Testis (tissue), 3 donors: ENCODE measurements around the gene KCNAB1. TPM values are rescaled to one million over a fixed set of nuclear protein-coding genes. Genes with fewer than 3 reads are reported as not detected.
"Not testable (repeated sequence)": the region's sequence is repeated elsewhere in the genome, so short reads cannot be mapped to it uniquely, and the experiment has no call there.

ENCODE experiments used
- DNase-seq: peaks from one replicate; pipeline ENCODE4 v3.0.0-alpha.2; 2019
- H3K27ac ChIP-seq, 2 donors: fragments of 200-600 bp; sonication (generic); one replicate each; pipeline ENCODE4 v1.5.1; 2019
- H3K27me3 ChIP-seq: fragments of 200-600 bp; sonication (generic); one replicate; pipeline ENCODE4 v1.5.1; 2019
- H3K36me3 ChIP-seq: fragments of 200-600 bp; sonication (generic); one replicate; pipeline ENCODE4 v1.5.1; 2017; ENCODE audit warnings: low read depth; ENCODE audit errors: missing control alignments
- H3K4me1 ChIP-seq: fragments of 200-600 bp; sonication (generic); one replicate; pipeline ENCODE4 v1.5.1; 2019
- H3K4me3 ChIP-seq, 2 donors: fragments of 200-600 bp; sonication (generic); one replicate each; pipeline ENCODE4 v1.5.1; 2017 to 2019
- H3K9me3 ChIP-seq: fragments of 200-600 bp; sonication (generic); one replicate; pipeline ENCODE4 v1.5.1; 2017
- CTCF ChIP-seq, 3 experiments: fragments of 450-650 bp in 2 of 3; fragments of 200-600 bp in 1 of 3; sonication (generic) in 1 of 3; IDR thresholded peaks; one replicate each; pipeline ENCODE4 v1.5.1; 2016 to 2019; ENCODE audit warnings: antibody characterized with exemption in 3 of 3, mild to moderate bottlenecking in 2 of 3, moderate library complexity in 1 of 3
- POLR2A ChIP-seq: fragments of 450-650 bp; IDR thresholded peaks from one replicate; pipeline ENCODE4 v1.6.1; 2017; ENCODE audit warnings: antibody characterized with exemption, mild to moderate bottlenecking, moderate library complexity
- WGBS, 2 donors: methylation state at CpG; one replicate each; pipeline ENCODE4 v1.1.5; 2018; 5-methylcytosine and 5-hydroxymethylcytosine counted together
- intact Hi-C: fragments of 100-400 bp; cut with DNase I; formaldehyde crosslinking; loops from one replicate; pipeline ENCODE4 v1.15.1; 2023; ENCODE audit warnings: low total_unique reads
- polyA plus RNA-seq: library from polyadenylated mRNA; stranded (reverse); fragments of 350-450 nt; fragmentation: Illumina TruSeq; extraction: RNeasy Lipid Tissue Mini Kit (QIAGEN cat#74804); gene quantifications from one replicate; pipeline ENCODE4 v1.2.3, GENCODE V29; 2014; ENCODE audit warnings: low read depth, low replicate concordance; ENCODE audit not compliant: insufficient read depth
- total RNA-seq, 2 donors: library from RNA; depleted of rRNA; stranded (reverse); fragments of >200 nt; gene quantifications; one replicate each; pipeline ENCODE4 v1.2.3, GENCODE V29; 2016

Gene KCNAB1
- total and polyA plus RNA-seq, 3 donors from 2014 or later = 3.8 to 8.9 (median 5.7) TPM

- Histone ChIP-seq H3K4me1 (no peaks in the 10 kb centered on the region), H3K27ac (no peak overlapping the region), H3K4me3 (no peak overlapping the region), H3K36me3 (no peaks in the 10 kb centered on the region), H3K27me3 (no peaks in the 10 kb centered on the region), H3K9me3 (no peaks in the 10 kb centered on the region)
- no peak for TF ChIP-seq CTCF (IDR thresholded peaks at IDR 0.05)
- TF ChIP-seq POLR2A = no peak
- no peak for DNase-seq
- intact Hi-C loops = no loop called here
- WGBS, 2 donors = 84 to 90% methylated on average over 3 of the region's 3 CpGs
Measured at GRCh38 chr3:156188757-156189156, 68.4 kb downstream of the KCNAB1 start.

- no peak for TF ChIP-seq POLR2A
- no peak for TF ChIP-seq CTCF (IDR thresholded peaks at IDR 0.05)
- H3K4me3 ChIP-seq = no peak overlapping the region
- H3K27me3 ChIP-seq = no peaks in the 10 kb centered on the region
- H3K36me3 ChIP-seq = no peaks in the 10 kb centered on the region
- intact Hi-C loops = no loop called here
- no peaks in the 10 kb centered on the region for H3K9me3 ChIP-seq
- no peaks in the 10 kb centered on the region for H3K4me1 ChIP-seq
- no peak overlapping the region for H3K27ac ChIP-seq
- no peak for DNase-seq
- 92% methylated on average over 5 of the region's 5 CpGs for WGBS, 2 donors
Measured at GRCh38 chr3:156189927-156190326, 69.5 kb downstream of the KCNAB1 start.

GRCh38 chr3:156194945-156195344 is 74.6 kb downstream of the KCNAB1 start:
- H3K36me3 ChIP-seq, H3K27me3 ChIP-seq, H3K9me3 ChIP-seq, DNase-seq, H3K4me1 ChIP-seq, H3K27ac ChIP-seq, H3K4me3 ChIP-seq, intact Hi-C loops: not testable (repeated sequence)
- 81 to 95% methylated on average over 2 of the region's 2 CpGs for WGBS, 2 donors

- 84 to 91% methylated on average over 3 of the region's 3 CpGs for WGBS, 2 donors
- H3K36me3 ChIP-seq, H3K4me1 ChIP-seq, H3K27ac ChIP-seq, DNase-seq, H3K27me3 ChIP-seq, H3K4me3 ChIP-seq, intact Hi-C loops, H3K9me3 ChIP-seq: not testable (repeated sequence)
Measured at GRCh38 chr3:156197152-156197551, 76.8 kb downstream of the KCNAB1 start.

- 93 to 96% methylated on average over 7 to 8 of the region's 8 CpGs for WGBS, 2 donors
- no peaks in the 10 kb centered on the region for H3K9me3 ChIP-seq
- no peaks in the 10 kb centered on the region for H3K4me1 ChIP-seq
- TF ChIP-seq CTCF (IDR thresholded peaks at IDR 0.05) (no peak), POLR2A (no peak)
- H3K4me3 ChIP-seq = no peak overlapping the region
- no peaks in the 10 kb centered on the region for H3K27me3 ChIP-seq
- H3K27ac ChIP-seq = no peak overlapping the region
- intact Hi-C loops = no loop called here
- H3K36me3 ChIP-seq = no peaks in the 10 kb centered on the region
- DNase-seq = no peak
Measured at GRCh38 chr3:156201411-156202405, 81.3 kb downstream of the KCNAB1 start.

GRCh38 chr3:156206157-156206556 is 85.8 kb downstream of the KCNAB1 start:
- no peak for TF ChIP-seq CTCF (IDR thresholded peaks at IDR 0.05)
- TF ChIP-seq POLR2A = no peak

More at GRCh38 chr3:156206157-156206556, 85.8 kb downstream of the KCNAB1 start:
- intact Hi-C loops = no loop called here
- no peak overlapping the region for H3K4me3 ChIP-seq
- no peaks in the 10 kb centered on the region for H3K36me3 ChIP-seq
- no peak overlapping the region for H3K27ac ChIP-seq
- no peaks in the 10 kb centered on the region for H3K9me3 ChIP-seq
- no peaks in the 10 kb centered on the region for H3K4me1 ChIP-seq
- no peak for DNase-seq
- no peaks in the 10 kb centered on the region for H3K27me3 ChIP-seq
